Activated naive CD4-positive, alpha-beta T cell treated with Interleukin-2 at 50 U/mL for 16 hours (primary cell): ENCODE data around the gene HNF4A.

Experiments used
- DNase-seq: peaks from one replicate; pipeline ENCODE4 v3.0.0-alpha.2; 2020

Gene HNF4A

DNA sequence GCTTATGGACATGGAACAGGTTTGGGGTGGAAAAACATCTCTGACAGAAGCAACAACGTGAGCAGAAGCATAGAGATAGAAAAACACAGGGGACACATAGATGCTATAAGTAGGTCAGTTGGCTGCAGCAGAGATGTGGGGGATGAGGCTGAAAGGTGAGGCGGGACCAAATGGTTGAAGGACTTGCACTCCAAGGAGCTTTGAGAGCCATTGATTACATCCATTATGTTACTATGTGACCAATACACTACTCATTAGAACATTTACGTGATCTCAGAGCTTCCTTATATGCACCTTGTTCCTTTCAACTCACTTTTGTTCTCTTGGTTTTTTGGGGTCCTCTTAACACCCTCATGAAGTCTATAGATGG is 72.3 kb downstream of the HNF4A start:
- DNase-seq = no peak

DNA sequence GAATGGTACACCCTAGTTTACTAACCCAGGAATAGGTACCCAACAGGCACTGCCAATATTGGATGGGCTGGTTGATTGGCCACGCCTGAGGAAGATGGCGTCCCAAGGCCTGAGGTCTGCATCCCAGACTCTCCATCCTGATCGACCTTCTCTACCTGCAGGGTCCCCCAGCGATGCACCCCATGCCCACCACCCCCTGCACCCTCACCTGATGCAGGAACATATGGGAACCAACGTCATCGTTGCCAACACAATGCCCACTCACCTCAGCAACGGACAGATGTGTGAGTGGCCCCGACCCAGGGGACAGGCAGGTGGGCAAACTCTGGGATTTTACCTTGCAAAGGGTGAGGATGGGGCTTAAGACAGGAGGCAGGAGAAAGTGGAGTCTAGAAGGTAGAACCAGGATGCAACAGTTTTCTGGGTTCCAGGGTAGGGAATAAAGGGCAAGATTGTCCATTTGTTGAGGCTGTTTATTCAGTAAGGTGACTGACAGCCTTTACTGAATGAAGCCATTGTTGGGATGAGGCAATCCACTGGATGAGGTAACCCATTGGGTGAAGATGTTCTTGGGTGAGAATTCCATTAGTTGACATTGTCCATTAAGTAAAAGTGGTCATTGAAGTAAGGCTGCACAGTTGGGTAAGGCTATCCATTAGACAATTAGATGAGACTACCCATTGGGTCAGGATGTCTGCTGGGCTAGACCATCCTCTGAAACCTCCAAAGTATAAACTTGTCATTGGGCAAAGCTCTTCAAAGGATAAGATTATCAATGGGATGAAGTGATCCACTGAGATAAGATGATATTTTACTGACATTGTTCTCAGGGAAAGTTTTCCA is 72.9 kb downstream of the HNF4A start:
- DNase-seq = no peak

DNA sequence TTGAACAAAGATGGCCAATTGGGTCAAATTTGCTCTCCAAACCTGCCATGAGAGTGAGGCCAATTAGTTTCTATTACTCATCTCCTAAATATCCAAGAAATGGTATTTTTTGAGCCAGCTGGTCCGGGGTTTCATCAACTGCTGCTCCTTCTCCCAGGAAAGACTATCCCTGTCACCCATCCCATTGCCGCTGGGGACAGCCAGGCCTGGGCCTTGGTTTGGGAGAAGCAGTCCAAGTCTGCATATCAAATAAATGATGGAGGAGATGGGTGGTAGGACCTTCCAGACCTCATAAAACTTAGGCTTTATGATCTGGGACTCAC is 73.5 kb downstream of the HNF4A start:
- DNase-seq = no peak

DNA sequence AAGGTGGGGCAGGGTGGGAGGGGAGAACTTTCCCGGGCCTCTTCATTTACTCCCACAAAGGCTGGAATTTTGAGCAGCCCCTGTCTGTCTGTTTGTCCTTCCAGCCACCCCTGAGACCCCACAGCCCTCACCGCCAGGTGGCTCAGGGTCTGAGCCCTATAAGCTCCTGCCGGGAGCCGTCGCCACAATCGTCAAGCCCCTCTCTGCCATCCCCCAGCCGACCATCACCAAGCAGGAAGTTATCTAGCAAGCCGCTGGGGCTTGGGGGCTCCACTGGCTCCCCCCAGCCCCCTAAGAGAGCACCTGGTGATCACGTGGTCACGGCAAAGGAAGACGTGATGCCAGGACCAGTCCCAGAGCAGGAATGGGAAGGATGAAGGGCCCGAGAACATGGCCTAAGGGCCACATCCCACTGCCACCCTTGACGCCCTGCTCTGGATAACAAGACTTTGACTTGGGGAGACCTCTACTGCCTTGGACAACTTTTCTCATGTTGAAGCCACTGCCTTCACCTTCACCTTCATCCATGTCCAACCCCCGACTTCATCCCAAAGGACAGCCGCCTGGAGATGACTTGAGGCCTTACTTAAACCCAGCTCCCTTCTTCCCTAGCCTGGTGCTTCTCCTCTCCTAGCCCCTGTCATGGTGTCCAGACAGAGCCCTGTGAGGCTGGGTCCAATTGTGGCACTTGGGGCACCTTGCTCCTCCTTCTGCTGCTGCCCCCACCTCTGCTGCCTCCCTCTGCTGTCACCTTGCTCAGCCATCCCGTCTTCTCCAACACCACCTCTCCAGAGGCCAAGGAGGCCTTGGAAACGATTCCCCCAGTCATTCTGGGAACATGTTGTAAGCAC is 74.1 kb downstream of the HNF4A start:
- DNase-seq = no peak

DNA sequence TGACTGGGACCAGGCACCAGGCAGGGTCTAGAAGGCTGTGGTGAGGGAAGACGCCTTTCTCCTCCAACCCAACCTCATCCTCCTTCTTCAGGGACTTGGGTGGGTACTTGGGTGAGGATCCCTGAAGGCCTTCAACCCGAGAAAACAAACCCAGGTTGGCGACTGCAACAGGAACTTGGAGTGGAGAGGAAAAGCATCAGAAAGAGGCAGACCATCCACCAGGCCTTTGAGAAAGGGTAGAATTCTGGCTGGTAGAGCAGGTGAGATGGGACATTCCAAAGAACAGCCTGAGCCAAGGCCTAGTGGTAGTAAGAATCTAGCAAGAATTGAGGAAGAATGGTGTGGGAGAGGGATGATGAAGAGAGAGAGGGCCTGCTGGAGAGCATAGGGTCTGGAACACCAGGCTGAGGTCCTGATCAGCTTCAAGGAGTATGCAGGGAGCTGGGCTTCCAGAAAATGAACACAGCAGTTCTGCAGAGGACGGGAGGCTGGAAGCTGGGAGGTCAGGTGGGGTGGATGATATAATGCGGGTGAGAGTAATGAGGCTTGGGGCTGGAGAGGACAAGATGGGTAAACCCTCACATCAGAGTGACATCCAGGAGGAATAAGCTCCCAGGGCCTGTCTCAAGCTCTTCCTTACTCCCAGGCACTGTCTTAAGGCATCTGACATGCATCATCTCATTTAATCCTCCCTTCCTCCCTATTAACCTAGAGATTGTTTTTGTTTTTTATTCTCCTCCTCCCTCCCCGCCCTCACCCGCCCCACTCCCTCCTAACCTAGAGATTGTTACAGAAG is 75.0 kb downstream of the HNF4A start:
- DNase-seq = no peak

DNA sequence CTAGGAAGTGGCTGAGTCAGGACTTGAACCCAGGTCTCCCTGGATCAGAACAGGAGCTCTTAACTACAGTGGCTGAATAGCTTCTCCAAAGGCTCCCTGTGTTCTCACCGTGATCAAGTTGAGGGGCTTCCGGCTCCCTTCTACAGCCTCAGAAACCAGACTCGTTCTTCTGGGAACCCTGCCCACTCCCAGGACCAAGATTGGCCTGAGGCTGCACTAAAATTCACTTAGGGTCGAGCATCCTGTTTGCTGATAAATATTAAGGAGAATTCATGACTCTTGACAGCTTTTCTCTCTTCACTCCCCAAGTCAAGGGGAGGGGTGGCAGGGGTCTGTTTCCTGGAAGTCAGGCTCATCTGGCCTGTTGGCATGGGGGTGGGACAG is 75.6 kb downstream of the HNF4A start:
- no peak for DNase-seq

DNA sequence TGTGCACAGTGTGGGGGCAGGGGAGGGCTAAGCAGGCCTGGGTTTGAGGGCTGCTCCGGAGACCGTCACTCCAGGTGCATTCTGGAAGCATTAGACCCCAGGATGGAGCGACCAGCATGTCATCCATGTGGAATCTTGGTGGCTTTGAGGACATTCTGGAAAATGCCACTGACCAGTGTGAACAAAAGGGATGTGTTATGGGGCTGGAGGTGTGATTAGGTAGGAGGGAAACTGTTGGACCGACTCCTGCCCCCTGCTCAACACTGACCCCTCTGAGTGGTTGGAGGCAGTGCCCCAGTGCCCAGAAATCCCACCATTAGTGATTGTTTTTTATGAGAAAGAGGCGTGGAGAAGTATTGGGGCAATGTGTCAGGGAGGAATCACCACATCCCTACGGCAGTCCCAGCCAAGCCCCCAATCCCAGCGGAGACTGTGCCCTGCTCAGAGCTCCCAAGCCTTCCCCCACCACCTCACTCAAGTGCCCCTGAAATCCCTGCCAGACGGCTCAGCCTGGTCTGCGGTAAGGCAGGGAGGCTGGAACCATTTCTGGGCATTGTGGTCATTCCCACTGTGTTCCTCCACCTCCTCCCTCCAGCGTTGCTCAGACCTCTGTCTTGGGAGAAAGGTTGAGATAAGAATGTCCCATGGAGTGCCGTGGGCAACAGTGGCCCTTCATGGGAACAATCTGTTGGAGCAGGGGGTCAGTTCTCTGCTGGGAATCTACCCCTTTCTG is 76.2 kb downstream of the HNF4A start:
- no peak for DNase-seq

DNA sequence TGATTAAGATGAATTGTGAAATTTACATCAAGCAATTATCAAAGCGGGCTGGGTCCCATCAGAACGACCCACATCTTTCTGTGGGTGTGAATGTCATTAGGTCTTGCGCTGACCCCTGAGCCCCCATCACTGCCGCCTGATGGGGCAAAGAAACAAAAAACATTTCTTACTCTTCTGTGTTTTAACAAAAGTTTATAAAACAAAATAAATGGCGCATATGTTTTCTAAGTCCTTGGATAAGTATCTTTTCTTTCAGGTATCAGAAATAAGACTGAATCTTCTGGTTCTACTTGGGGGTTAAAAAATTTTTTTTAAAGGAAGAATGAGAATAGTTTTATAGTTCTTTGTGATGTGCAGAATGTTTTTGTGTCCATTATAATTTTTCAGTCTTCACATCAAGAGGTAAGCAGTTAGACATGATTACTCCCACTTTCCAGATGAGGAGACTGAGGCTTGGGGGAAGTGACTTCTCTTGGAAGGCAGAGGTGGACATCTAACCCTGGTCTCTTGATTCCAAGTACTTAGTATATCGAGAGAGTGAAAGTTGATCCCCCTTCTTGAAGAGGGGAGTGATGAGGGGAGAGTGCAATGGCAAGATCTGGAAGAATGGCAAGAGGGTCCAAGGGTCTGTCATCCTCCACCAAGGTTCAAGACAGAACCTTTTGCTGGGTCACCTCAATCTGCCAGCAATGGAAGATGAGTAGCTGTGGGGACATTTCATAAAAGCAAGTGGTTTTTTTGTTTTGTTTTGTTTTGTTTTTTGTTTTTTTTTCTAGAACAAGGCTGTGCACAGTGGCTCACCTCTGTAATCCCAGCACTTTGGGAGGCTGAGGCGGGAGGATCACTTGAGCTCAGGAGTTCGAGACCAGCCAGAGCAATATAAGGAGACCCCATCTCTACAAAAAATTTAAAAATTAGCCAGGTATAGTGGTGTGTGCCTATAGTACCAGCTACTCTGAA is 77.4 kb downstream of the HNF4A start:
- no peak for DNase-seq

DNA sequence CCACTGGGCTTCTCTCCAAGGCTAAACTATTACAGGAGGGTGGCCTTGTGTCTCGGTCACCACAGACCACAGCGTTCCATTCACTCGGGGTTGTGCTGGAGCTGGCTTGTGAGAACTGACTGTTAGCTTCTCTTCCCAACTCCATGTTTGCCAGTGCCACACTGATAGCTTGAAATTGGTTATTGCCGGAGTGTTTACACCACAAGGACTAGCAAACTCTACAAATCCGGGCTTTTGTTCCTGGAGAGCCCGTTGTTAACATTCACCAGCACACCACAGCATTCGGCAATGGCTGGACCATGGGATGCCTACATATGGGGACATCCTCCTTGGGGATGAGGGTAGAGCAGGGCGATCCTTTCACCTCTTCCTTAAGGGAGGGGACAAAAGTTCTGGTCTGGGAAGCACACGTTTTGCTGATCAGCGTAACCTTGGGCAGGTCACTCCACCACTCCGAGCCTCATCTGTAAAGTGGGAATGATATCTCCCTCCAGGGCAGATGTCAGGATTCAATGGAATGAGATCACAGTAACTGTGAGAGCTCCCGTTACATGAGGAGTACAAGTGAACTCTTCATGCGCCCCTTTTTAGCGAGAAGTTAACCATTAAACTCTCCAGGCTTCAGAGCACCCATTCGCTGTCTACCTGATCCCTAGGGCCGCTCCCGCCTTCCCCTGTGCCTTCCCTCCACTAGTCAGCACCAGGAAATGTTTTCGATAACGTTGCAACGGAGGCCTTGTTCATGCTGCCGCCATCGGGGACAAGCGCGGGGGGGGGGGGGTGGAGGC is 78.4 kb downstream of the HNF4A start:
- DNase-seq = no peak

DNA sequence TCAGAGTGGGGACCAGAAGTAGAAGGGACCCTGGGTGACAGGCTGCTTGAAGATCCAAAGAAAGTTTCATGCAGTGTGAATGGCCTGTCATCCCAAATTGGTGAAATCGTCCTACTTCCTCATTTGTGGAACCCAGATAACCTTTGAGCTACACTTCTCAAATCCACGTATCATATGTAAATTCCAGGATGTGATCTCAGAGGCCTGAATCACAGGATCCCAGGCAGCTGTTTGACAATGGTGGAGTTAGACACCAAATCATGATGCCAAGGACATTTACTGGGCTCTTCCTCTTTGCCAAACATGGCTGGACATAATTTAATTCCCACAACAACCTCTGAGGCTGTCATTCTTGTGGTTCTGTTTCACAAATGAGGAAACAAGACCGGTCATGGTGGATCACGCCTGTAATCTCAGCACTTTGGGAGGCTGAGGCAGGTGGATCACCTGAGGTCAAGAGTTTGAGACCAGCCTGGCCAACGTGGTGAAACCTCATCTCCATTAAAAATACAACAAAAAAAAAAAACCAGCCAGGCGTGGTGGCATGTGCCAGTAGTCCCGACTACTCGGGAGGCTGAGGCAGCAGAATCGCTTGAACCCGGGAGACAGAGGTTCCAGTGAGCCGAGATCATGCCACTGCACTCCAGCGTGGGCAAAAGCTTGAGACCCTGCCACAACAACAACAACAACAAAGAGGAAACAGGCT is 80.3 kb downstream of the HNF4A start:
- DNase-seq = no peak

DNA sequence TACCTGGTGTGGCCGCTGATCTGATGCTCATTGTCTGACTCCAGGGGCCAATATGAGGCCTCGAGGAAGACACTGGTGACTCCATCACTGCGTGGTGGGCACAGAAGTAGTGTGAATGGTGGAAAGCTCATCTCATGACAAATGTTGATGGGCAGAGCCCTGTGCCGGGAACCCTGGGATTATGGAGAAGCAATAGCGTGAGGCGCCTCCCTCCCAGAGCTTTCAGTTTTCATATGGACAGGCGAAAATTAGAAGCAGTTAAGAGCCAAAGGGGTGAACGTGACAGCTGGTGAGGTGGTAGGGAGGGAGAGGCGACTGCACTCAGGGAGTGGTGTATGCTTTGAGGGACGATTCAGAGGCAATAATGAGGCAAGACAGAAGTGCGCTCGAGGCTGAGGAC is 80.9 kb downstream of the HNF4A start:
- DNase-seq = no peak

DNA sequence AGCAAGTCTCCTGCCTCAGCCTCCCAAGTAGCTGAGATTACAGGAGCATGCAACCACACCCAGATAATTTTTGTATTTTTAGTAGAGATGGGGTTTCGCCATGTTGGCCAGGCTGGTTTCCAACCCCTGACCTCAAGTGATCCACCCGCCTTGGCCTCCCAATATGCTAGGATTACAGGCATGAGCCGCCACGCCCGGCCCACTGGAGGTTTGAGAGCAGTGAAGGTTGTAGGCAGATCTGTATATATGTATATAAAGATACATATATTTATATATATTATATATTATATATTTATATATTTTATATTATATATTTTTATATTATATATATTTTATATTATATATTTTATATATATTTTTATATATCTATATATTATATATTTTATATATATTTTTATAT is 82.0 kb downstream of the HNF4A start:
- no peak for DNase-seq

DNA sequence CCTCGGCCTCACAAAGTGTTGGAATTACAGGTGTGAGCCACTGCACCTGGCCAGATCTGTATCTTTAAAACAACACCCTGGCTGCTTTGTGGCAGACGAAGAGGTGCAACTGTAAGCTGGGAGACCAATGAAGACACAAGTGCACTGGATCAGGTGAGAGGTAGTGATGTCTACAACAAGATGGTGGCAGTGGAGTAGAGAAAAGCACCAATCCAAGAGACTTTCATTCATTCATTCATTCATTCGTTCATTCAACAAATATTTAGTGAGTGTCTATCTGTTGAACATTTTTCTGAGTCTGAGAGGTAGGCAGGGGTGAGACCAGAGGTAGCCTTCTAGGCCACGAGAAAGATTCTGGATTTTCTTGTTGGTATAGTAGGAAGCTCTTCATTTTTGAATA is 83.3 kb downstream of the HNF4A start:
- no peak for DNase-seq

DNA sequence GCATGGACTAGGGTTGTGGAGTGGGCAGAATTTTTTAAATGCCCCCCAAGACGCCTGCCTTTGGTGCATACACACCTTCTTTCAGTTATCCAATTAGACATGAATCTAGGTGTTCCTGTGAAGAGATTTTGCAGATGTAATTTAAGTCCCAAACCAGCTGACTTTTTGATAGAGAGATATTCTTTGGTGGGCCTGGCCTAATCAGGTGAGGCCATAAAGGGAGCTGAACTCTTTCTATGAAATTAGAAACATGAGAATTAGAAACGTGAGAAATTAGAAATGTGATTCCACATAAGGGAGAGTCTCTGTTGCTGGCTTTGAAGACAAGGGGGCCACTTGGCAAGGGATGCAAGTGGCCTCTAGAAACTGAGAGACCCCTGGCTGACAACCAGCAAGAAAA is 83.8 kb downstream of the HNF4A start:
- no peak for DNase-seq

DNA sequence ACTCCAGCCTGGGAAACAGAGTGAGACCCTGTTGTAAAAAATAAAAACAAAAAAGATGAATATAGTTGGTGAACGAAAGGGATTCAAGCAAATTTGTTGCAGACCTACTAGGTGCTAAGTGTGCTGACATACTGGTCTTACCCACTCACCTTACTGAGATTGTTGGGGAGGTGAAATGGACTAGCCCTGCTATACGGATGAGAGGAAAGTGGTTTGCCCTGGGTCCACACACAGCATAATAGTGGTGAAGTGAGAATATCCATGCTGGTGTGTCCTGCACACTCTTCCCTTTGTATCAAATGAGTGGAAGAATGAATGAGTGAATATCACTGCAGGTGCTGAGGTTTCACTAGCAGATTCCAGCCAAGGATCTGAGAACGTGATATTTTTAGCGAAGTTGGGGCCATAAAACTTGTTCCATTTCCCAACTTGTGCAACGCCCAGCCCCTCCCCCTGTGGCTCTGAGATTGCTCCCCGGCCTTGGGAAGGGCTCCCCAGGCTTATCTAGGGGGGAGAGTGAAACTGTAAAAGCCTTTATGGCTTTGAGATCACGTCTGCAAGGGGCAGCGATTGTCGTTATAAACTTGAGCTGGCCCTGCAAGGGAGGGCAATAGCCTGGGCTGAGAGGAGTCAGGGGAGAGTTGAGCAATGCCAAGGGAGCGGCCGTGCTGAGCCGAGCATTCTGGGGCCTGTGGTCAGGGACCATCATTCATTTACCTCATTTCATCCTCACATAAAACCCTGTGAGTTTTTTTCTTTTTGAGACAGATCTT is 87.0 kb downstream of the HNF4A start:
- DNase-seq = no peak

DNA sequence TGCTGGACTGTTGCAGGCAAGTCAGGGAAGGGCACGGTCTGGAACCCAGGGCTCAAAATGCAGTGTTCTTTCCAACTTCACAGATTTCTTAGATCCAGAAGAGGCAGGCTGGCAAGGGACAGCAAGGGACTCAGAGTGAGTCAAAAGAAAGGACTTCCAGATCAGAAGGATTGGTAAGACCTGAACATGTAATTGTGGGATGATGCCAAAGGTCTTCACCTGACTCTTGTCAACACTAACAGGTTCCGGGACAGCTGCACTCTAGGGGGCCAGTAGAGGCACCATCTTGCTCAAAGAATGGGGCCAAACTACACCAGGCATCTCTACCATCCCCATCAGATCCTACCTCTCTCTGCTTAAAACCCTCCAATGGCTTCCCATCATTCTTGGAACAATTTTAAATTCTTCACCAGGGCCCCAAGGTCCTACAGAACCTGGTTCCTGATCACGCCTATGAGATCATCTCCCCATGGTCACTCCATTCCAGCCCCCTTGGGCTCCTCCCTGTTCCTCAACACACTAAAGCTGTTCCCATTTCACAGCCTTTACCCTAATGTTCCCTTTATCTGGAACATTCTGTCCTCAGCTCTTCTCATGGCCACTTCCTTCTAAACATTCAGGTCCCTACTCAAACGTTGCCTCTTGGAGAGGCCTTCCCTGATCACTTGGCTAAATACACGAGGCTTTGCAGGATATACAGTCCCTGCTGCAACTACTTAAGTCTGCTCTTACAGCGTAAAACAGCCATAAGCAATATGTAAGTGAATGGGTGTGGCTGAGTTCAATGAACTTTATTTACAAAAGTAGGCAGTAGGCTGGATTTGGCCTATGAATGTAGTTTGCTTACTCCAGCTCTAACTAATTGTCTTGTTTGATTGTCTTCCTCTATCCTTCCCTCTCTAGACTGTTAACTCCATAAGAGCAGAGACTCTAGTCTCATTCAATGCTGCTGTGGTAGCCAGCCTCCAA is 90.5 kb downstream of the HNF4A start:
- no peak for DNase-seq

DNA sequence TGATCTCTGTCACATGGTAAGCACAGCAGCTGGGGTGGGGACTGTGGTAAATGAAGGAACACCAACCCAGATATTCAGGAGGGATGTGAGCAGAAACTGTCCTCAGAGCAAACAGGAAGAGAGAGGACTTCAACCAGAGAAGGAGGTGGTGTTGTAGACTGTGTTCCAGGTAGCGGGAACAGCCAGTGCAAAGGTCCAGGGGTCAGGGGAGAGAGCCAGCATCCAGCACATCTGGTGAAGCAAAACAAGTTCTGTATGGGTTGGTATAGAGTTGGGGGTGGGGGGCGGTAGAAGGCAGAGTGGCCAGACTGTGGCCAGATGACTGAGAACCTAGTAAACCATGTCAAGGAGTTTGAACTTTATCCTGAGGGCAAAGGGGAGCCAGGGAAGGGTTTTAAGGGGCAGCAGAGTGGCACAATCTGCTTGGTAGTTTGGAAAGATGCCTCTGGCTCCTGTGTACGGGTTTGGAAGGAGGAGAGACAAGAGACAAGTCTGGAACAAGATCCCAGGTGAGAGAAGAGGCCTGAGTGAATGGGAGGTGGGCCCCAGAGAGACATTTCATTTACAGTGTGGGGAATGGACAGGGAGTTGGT is 92.4 kb downstream of the HNF4A start:
- DNase-seq = no peak
